GM19455 (cell line): Measurements from ENCODE around the gene TSPEAR.

ENCODE experiments used
- ATAC-seq: cut with Tn5 transposase; IDR thresholded peaks from one replicate; pipeline ENCODE4 v1.9.1; 2021; ENCODE audit not compliant: unreplicated experiment

The TSPEAR gene

GRCh38 chr21:44478124-44478800 lies 233.1 kb downstream of the TSPEAR start:
- ATAC-seq = no peak

DNA sequence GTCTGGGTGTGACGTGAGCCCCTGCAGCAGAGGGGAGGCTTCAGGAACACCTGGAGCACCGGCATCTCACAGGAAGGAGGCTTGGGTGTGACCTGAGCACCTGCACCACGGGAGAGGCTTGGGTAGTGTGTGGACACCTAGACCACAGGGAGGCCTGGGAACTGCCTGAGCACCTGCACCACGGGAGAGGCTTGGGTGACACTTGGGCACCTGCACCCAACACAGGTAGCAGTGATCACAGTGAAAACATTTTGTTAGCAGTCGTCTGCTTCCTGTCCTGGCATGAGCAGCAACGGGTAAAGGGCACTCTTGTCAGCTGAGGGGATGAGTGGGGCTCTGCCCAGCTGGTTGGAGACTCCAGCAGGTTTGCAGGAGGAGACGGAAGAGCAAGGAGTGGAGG lies 233.7 kb downstream of the TSPEAR start:
- ATAC-seq = no peak

DNA sequence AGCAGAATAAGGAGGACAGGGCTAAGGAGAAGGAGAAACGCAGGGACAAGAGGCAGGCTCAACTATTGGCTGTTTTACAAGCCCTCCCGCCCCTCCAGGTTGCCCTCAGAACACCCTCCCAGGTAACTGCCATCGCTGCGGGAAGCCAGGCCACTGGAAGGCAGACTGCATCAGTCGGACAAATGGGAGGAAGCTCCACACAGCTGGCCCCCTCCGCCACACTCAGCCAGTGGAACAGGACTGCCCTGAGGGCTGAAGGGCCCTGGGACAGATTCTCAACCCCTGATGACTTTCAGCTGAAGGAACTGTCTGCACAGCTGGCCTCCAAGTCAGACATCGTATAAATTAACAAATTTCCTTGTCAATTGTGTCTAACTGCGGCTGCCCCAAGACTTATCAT lies 234.2 kb downstream of the TSPEAR start:
- no peak for ATAC-seq

- ATAC-seq = no peak
These were observed 236.0 kb downstream of the TSPEAR start for GRCh38 chr21:44475266-44475845.

DNA sequence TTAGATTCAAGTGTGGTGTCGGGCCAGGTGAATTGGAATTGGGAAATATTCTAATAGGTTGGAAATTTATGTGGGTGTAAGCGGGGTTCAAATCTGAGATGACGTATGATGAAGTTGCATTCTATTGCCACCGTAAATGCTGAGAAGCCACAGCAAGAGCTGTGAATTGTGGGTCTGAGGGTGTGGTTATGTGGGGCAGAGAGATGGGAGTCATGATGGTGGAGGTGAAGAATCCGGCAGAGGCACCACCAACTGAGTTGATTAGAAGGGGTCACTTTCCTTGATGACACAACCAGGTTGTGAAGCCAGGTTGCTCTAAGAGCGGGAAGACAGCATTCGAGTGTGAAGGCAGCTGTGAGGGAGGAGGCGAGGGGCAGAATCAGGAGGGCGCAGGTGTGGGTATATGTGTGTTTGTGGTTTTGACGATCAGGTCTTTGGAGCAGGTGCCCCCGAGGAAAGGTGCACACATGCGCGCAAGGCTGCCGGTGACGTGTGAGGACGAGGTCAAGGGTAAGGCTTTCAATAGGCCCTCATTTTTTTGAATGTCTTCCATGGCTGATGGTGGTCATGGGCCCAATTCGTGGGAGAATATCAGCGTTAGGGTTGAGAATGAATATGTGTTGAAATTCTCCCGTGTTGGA lies 237.3 kb downstream of the TSPEAR start:
- ATAC-seq = no peak

- ATAC-seq = no peak
These were observed 239.4 kb downstream of the TSPEAR start for GRCh38 chr21:44471996-44472395.

GRCh38 chr21:44471341-44471740 lies 240.0 kb downstream of the TSPEAR start:
- ATAC-seq = no peak

GRCh38 chr21:44467859-44468195 lies 243.5 kb downstream of the TSPEAR start:
- no peak for ATAC-seq

DNA sequence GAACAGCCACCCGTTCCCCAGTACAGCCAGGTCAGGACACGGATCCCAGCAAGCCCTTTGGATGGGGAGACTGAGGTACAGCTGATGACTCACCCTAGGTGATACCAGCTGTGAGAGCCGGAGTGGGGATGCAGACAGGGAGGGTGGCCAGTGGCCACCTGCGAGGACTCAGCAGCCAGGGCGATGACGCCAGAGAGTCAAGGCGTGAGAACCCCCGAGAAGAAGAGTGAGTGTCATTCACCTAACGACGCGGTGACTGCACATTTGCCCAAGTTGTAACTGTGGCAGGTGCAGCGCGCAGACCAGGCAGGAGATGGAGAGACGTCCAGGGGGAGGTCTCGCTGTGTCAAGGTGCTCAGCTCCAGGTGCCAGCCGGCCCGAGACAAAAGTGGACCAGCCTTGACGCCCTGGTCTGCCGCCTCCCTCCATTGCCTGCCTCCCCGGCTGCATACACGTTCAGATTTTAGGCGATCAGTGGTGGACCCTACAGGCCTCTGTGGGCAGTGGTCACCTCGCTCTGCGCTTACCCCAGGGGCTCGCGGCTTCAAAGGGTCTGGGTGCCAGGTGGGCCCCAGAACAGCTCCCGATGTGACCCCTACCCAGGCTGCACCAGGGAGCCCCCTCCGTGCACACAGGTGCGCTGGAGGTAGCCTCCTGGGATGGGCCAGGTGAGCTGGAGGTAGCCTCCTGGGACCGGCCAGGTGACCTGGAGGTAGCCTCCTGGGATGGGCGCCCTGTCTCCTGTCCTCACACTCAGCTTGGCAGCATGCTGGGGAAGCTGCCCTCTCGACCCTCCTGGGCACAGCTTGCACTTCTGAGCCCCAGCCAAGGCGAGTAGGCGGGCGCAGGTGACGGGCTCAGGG lies 244.1 kb downstream of the TSPEAR start:
- ATAC-seq = no peak

DNA sequence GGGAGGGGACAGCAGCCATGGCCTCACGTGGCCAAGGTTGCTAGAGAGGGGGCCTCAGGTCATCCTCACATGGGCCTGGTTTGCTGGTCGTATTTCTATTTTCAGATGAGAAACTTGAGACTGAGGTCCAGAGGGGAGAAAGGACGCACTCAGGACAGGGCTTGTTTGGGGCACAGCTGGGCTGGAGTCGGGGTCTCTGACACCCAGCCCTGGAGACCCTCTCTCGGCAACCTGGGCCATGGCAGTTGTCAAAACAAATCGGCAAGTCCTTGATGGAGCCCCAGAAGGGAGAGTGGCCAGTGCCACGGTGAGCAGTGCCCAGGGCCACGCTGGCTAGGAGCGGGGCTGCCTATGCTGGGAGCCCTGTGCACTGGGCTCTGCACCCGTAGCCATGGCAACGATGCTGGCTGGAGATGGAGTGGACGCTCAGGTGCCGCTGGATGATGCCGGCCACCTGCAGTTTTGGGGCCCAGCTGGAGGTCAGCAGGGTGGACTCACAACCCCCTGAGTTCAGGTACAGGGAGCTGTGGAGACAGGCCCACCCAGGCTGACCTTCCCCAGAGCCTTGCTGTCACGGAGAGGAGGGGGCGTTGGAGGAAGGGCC lies 244.9 kb downstream of the TSPEAR start:
- no peak for ATAC-seq

DNA sequence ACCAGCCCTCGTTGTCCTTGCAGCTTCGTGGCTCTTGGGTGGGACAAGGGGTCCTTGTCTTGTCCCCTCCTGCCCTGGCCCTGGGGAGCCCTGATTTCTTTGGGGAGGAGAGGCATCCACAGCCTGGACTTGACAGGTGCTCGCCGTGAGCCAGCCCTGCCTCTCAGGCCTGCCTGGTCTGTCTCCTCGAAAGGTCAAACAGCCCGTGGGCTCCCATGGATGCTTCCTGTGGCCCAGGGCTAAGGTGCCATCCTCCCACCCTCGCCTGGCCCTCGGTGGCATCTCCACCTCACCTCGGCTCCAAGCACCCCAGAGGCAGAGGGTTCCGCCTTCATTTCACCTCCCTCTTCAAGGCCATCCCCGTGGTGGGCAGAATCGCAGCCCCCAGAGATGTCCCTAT lies 247.0 kb downstream of the TSPEAR start:
- ATAC-seq = no peak

DNA sequence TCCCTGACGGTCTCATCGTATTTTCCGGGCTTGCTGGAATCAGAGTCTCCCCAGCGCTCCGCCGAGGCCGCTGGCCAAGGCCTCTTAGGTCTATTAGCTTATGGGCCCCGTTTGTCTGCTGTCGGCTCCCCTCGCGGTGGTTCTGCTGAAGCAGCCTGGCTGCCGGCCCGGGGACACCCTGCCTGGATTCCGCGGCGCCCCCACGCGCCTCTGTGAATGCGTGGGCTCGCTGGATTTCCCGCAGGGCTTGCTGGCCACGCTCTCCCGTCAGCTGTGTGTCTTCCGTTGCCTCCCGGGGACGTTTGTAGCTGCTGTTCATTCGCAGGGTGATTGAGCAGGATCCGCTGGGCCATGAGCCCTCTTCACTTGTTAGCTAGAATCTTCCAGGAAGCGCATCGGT lies 247.6 kb downstream of the TSPEAR start:
- no peak for ATAC-seq

DNA sequence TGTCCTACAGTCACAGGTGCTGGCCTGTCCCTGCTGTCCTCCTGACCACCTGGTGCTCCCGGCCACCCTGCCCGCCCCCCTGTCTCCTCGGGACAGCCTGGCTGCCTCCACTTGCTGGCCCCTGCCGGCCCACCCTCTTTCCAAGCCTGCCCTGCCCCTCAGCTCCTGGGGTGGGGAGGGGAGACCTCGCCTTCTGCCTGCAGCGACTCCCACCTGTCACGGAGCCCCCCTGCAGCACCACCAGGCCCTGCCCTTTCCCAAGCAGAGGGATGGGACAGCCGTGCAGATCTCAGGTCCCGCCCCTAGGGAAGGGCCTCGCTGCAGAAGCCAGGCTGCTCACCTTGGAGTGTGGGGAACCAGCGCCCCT lies 248.6 kb downstream of the TSPEAR start:
- no peak for ATAC-seq

DNA sequence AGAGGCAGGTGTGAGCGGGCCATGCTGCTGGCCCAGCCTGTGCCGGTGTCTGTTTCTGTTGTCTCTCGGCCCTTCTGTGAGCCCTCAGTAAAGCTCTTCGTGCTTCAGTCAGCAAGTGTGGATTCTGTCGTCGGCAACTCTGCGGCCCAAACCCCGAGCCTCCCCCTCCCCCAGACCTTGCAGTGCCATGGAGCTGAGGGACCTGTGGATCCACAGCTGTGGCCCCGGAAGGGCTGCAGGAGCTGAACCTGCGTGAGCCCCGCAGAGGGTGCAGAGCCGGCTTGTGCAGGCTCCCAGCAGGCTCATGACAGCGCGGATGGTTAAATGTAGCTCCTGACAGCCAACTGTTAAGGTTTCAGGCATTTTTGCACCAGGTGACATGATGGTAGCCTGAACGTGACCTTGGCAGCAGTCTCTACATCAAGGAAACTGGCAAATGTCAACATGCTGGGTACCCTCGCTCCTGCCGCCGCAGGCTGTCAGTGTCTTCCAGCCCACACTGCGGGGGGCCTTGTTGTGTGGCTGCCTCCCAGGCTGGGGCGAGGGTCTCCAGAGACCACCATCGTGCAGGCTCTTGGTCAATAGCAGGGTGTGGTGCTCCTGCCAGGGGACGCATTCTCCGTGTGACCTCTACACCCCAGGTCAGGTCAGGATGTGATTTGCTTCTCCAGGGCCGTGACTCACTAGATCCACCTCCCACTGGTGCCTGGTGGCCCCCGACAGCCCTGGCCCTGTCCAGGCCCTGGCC lies 249.1 kb downstream of the TSPEAR start:
- ATAC-seq = no peak

- no peak for ATAC-seq
These were observed 249.8 kb downstream of the TSPEAR start for GRCh38 chr21:44461464-44462001.

DNA sequence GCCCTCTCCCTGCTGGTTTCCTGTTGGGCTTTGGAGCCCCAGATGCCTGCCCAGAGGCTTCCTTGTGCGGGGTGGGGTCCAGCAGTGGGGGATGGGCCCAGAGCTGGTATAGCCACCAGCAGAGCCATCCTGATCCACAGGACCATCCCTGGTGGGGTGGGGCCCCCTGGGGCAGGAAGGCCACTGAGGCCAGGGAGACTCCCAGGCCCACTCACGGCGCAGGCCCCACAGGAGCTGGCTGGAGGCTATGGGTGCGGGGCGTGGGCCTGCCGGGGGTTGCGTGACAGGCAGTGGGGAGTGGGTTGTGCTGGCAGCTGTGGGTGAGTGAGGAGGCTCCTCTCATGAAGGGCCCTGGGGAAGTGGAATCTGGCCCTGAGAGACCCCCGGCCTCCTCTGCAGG lies 250.4 kb downstream of the TSPEAR start:
- ATAC-seq = no peak

DNA sequence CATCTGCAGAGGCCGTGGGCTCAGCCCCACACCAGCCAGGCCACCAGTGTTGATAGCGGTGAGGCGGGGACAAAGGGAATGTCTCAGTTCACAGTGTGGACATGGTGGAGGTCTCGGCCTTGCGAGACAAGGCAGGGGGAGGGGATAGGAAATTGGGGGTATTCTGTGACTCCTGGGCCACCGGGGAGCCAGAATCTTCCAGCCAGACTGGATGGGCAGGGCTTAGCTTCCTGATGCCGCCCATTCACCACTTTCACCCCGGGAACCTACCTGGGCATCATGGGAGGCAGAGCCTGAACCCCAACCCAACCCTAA lies 251.0 kb downstream of the TSPEAR start:
- ATAC-seq = no peak

- ATAC-seq = no peak
These were observed 251.5 kb downstream of the TSPEAR start for GRCh38 chr21:44459712-44460440.

DNA sequence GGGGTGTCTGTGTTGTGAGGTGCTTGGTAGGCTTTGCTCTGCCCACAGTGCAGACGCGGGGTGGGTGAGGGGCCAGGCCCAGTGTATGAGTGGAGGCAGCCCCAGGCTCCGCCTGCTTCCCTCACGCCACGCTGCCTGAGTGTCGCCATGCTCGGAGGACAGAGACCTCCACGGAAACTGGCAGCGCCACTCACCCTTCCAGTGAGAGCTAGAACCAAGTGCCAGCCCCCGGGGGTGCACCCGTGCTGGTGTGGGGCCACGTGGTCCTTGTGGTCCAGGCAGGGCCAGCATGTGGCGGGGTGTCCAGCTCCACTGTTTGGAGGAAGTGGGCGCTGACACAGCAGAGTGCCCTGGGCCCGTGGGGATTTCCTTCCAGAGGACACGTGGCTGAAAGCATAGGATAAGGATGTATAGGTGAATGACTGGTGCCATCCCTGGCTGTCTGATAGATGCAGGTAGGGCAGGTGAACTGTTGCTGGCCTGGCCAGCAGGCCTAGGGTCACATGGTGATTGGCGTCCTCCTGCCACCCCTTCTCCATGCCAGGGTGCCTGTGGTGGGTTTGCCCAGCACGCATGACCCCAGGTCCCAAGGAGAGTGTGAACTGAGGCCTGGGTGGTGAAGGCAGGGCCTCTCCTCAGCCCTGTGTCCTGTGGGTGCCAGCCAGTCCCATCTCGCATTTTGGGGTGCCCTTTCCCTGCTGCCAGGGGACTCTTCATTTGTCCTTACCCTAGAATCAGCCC lies 252.2 kb downstream of the TSPEAR start:
- ATAC-seq = no peak
